DOHH2 (cell line): ENCODE results near the gene BTF3.
A peak's percentile ranks its signal among the peaks of the same experiment; 100 is the strongest.

Source experiments
- H3F3A ChIP-seq: fragments of 200-600 bp; sonication (generic), shearing (Covaris generic); 2 replicates; pipeline ENCODE4 v1.6.0; 2016; ENCODE audit warnings: antibody characterized with exemption, mild to moderate bottlenecking; ENCODE audit not compliant: control insufficient read depth, insufficient read depth
- H3K27ac ChIP-seq: fragments of 200-600 bp; sonication (generic); 2 replicates; pipeline ENCODE4 v1.5.1; 2014; ENCODE audit warnings: low read depth, mild to moderate bottlenecking, low read length, moderate library complexity
- H3K27me3 ChIP-seq: fragments of 200-600 bp; sonication (generic); 2 replicates; pipeline ENCODE4 v1.6.1; 2014; ENCODE audit warnings: mild to moderate bottlenecking, low read length, mixed read lengths; ENCODE audit not compliant: control insufficient read depth
- H3K36me3 ChIP-seq: fragments of 200-600 bp; sonication (generic); 2 replicates; pipeline ENCODE4 v1.6.1; 2014; ENCODE audit warnings: mild to moderate bottlenecking, low read length, moderate library complexity, mixed read lengths; ENCODE audit not compliant: control insufficient read depth
- H3K4me1 ChIP-seq: fragments of 200-600 bp; sonication (generic); 2 replicates; pipeline ENCODE4 v1.6.1; 2014; ENCODE audit warnings: mild to moderate bottlenecking, low read length, mixed read lengths; ENCODE audit not compliant: control insufficient read depth
- H3K4me2 ChIP-seq: fragments of 200-600 bp; sonication (generic); 2 replicates; pipeline ENCODE4 v1.6.0; 2014; ENCODE audit warnings: mild to moderate bottlenecking, low read length, moderate library complexity
- H3K4me3 ChIP-seq: fragments of 200-600 bp; sonication (generic); 2 replicates; pipeline ENCODE4 v1.5.1; 2014; ENCODE audit warnings: mild to moderate bottlenecking, low read length, mixed read lengths
- H3K79me2 ChIP-seq: fragments of 200-600 bp; sonication (generic); 2 replicates; pipeline ENCODE4 v1.6.1; 2014; ENCODE audit warnings: mild to moderate bottlenecking, low read length, mixed read lengths; ENCODE audit not compliant: control insufficient read depth
- H3K9me2 ChIP-seq: fragments of 200-600 bp; sonication (generic); replicated peaks from 2 replicates; pipeline ENCODE4 v1.6.1; 2014; ENCODE audit warnings: mild to moderate bottlenecking, low read length, mixed read lengths; ENCODE audit not compliant: control insufficient read depth
- H3K9me3 ChIP-seq: fragments of 200-600 bp; sonication (generic); 2 replicates; pipeline ENCODE4 v1.6.1; 2014; ENCODE audit warnings: antibody characterized with exemption, low read length, mixed read lengths; ENCODE audit not compliant: control insufficient read depth, insufficient read depth
- H4K20me1 ChIP-seq: fragments of 200-600 bp; sonication (generic); 2 replicates; pipeline ENCODE4 v1.6.0; 2014; ENCODE audit warnings: low read depth, mild to moderate bottlenecking, antibody characterized with exemption, low read length, moderate library complexity; ENCODE audit not compliant: control insufficient read depth, insufficient read depth
- CTCF ChIP-seq: fragments of 200-600 bp; sonication (generic); IDR thresholded peaks from one replicate; pipeline ENCODE4 v1.5.1; 2014; ENCODE audit warnings: antibody characterized with exemption, mild to moderate bottlenecking, low read depth, low read length; ENCODE audit not compliant: poor library complexity, severe bottlenecking
- EZH2phosphoT487 ChIP-seq: fragments of 200-600 bp; sonication (generic); IDR thresholded peaks from 2 replicates; pipeline ENCODE4 v1.6.1; 2017; ENCODE audit warnings: borderline replicate concordance, mild to moderate bottlenecking, antibody characterized with exemption, low read length, moderate library complexity, mixed read lengths

Gene BTF3

GRCh38 chr5:73498057-73498992, at the start of gene BTF3:
BTF3 (plus strand) TSS chr5:73498442; CDS start chr5:73498668, 226 bp downstream.
- Histone ChIP-seq H4K20me1 (peaks cover 26% of the 10 kb centered on the region), H3K4me3 (peak within 1 kb of the TSS; percentile 99), H3K9me3 (no peaks in the 10 kb centered on the region), H3K27ac (peak within 1 kb of the TSS; percentile 66), H3K9me2 (no peaks in the 10 kb centered on the region), H3K36me3 (peaks cover 50% of the 10 kb centered on the region), H3K79me2 (peaks cover 60% of the 10 kb centered on the region), H3F3A (peaks cover 15% of the 10 kb centered on the region), H3K27me3 (no peaks in the 10 kb centered on the region), H3K4me1 (peaks cover 27% of the 10 kb centered on the region), H3K4me2 (peak within 1 kb of the TSS; percentile 80)
- no peak for TF ChIP-seq EZH2phosphoT487
- no peak for TF ChIP-seq CTCF

GRCh38 chr5:73448463-73449136, 49.6 kb upstream of the BTF3 start, which contains the start of gene FOXD1:
FOXD1 (minus strand) TSS chr5:73448777; CDS start chr5:73448362, 415 bp downstream.
- Histone ChIP-seq H3K4me3 (peak within 1 kb of the TSS; percentile 68), H3F3A (no peaks in the 10 kb centered on the region), H3K4me2 (peak within 1 kb of the TSS; percentile 70), H4K20me1 (no peaks in the 10 kb centered on the region), H3K79me2 (no peaks in the 10 kb centered on the region), H3K9me2 (no peaks in the 10 kb centered on the region), H3K27ac (no peak within 1 kb of the TSS), H3K27me3 (peaks cover 57% of the 10 kb centered on the region), H3K4me1 (peaks cover 10% of the 10 kb centered on the region), H3K9me3 (no peaks in the 10 kb centered on the region), H3K36me3 (no peaks in the 10 kb centered on the region)
- no peak for TF ChIP-seq EZH2phosphoT487
- no peak for TF ChIP-seq CTCF

GRCh38 chr5:73450137-73450536, 48.1 kb upstream of the BTF3 start:
- Histone ChIP-seq H3K4me1 (peaks cover 10% of the 10 kb centered on the region), H3K27me3 (peaks cover 48% of the 10 kb centered on the region), H3F3A (no peaks in the 10 kb centered on the region), H3K4me2 (no peak overlapping the region), H3K4me3 (no peak overlapping the region), H3K9me2 (no peaks in the 10 kb centered on the region), H4K20me1 (no peaks in the 10 kb centered on the region), H3K9me3 (no peaks in the 10 kb centered on the region), H3K27ac (no peak overlapping the region), H3K36me3 (no peaks in the 10 kb centered on the region), H3K79me2 (no peaks in the 10 kb centered on the region)
- TF ChIP-seq CTCF (no peak), EZH2phosphoT487 (no peak)
